ENCODE data around the gene TAGAP. TPM values are rescaled to one million over a fixed set of nuclear protein-coding genes. Genes with fewer than 3 reads are reported as not detected.

TAGAP gene
- total and polyA plus RNA-seq, 12 donors: 1.00 to 7.3 (median 3.1) TPM

GRCh38 chr6:159008656-159009288 lies 36.0 kb downstream of the TAGAP start:
- 61 to 73% (median 66%) methylated on average over 10 of the region's 10 CpGs for WGBS, 4 donors
- H3K9me3 ChIP-seq (replicated peaks in 1 of 3): no peaks in the 10 kb centered on the region
- TF ChIP-seq, protein P1, sequence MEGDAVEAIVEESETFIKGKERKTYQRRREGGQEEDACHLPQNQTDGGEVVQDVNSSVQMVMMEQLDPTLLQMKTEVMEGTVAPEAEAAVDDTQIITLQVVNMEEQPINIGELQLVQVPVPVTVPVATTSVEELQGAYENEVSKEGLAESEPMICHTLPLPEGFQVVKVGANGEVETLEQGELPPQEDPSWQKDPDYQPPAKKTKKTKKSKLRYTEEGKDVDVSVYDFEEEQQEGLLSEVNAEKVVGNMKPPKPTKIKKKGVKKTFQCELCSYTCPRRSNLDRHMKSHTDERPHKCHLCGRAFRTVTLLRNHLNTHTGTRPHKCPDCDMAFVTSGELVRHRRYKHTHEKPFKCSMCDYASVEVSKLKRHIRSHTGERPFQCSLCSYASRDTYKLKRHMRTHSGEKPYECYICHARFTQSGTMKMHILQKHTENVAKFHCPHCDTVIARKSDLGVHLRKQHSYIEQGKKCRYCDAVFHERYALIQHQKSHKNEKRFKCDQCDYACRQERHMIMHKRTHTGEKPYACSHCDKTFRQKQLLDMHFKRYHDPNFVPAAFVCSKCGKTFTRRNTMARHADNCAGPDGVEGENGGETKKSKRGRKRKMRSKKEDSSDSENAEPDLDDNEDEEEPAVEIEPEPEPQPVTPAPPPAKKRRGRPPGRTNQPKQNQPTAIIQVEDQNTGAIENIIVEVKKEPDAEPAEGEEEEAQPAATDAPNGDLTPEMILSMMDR (IDR thresholded peaks at IDR 0.05): peak; percentile 24 to 56 (median 50)
- TF ChIP-seq POLR2A (IDR thresholded peaks at IDR 0.05): no peak
- H3K4me1 ChIP-seq (replicated peaks in 1 of 2): no peaks in the 10 kb centered on the region
- H3K36me3 ChIP-seq (replicated peaks in 1 of 2): no peaks in the 10 kb centered on the region
- H3K4me3 ChIP-seq: no peak overlapping the region
- DNase-seq: no peak
- intact Hi-C loops (cut with DNase I): loop anchor here in 1 of 2 donors (10.0 kb wide), 1 partner anchor 126 kb away; no protein-coding TSS in a partner anchor
- H3K27ac ChIP-seq: no peak overlapping the region
- no peaks in the 10 kb centered on the region for H3K27me3 ChIP-seq

DNA sequence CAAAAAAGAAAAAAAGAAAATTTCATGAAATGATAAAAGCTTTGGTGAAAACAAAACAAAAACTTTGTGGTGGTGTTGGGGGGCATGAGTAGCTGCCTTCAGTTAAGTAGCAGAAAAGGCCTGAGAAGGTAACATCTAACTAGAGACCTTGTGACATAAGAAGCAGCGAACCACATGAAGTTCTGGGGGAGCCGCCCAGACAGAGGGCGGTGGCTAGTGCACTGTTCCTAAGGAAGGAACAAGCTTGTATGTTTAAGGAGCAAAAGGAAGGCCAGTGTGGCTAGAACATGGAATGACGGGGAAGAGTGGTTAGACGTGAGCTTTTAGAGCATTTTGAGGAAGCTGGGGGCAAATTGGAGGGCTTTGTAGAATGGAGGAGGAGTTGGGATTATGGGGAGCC lies 37.3 kb downstream of the TAGAP start:
- Histone ChIP-seq H3K4me3 (no peak overlapping the region), H3K36me3 (replicated peaks in 1 of 2) (no peaks in the 10 kb centered on the region), H3K9me3 (replicated peaks in 1 of 3) (no peaks in the 10 kb centered on the region), H3K27me3 (no peaks in the 10 kb centered on the region), H3K27ac (no peak overlapping the region), H3K4me1 (replicated peaks in 1 of 2) (no peaks in the 10 kb centered on the region)
- intact Hi-C loops (cut with DNase I): loop anchor here in 1 of 2 donors (10.0 kb wide), 1 partner anchor 127 kb away; no protein-coding TSS in a partner anchor
- TF ChIP-seq POLR2A (IDR thresholded peaks at IDR 0.05): no peak
- TF ChIP-seq, protein P1 (IDR thresholded peaks at IDR 0.05): no peak
- no peak for DNase-seq
- WGBS, 4 donors: 85 to 90% (median 87%) methylated on average over 5 of the region's 5 CpGs

- WGBS, 4 donors: 83 to 94% (median 90%) methylated on average over 5 of the region's 5 CpGs
- no peaks in the 10 kb centered on the region for H3K36me3 ChIP-seq (replicated peaks in 1 of 2)
- intact Hi-C loops (cut with DNase I): loop anchor here in 1 of 2 donors (10.0 kb wide), 1 partner anchor 129 kb away; no protein-coding TSS in a partner anchor
- no peak overlapping the region for H3K27ac ChIP-seq
- TF ChIP-seq POLR2A (IDR thresholded peaks at IDR 0.05): no peak
- TF ChIP-seq, protein P1 (IDR thresholded peaks at IDR 0.05): no peak
- peaks cover 0 to 10% of the 10 kb centered on the region in 2 donors for H3K4me1 ChIP-seq (replicated peaks in 1 of 2)
- no peak overlapping the region for H3K4me3 ChIP-seq
- no peak for DNase-seq
- H3K27me3 ChIP-seq: no peaks in the 10 kb centered on the region
- no peaks in the 10 kb centered on the region for H3K9me3 ChIP-seq (replicated peaks in 1 of 3)
These were observed 39.4 kb downstream of the TAGAP start for GRCh38 chr6:159005436-159005835.

GRCh38 chr6:159004592-159004991 lies 40.2 kb downstream of the TAGAP start:
- Histone ChIP-seq H3K27ac (no peak overlapping the region), H3K4me3 (no peak overlapping the region), H3K36me3 (replicated peaks in 1 of 2) (no peaks in the 10 kb centered on the region), H3K4me1 (replicated peaks in 1 of 2) (peaks cover 0 to 10% of the 10 kb centered on the region in 2 donors), H3K9me3 (replicated peaks in 1 of 3) (no peaks in the 10 kb centered on the region), H3K27me3 (no peaks in the 10 kb centered on the region)
- TF ChIP-seq, protein P1 (IDR thresholded peaks at IDR 0.05): no peak
- TF ChIP-seq POLR2A (IDR thresholded peaks at IDR 0.05): no peak
- intact Hi-C loops (cut with DNase I): loop anchor here in 1 of 2 donors (10.0 kb wide), 1 partner anchor 130 kb away; no protein-coding TSS in a partner anchor
- no peak for DNase-seq
- 63 to 81% (median 75%) methylated on average over 3 of the region's 3 CpGs for WGBS, 4 donors

All from adrenal gland (tissue), 12 donors.